Karpas-422 (cell line): ENCODE measurements around the gene ABHD17C. TPM values are rescaled to one million over a fixed set of nuclear protein-coding genes. Genes with fewer than 3 reads are reported as not detected.

ENCODE experiments used
- small RNA-seq: library from RNA; depleted of rRNA; stranded (forward); fragments of <200 nt; gene quantifications from one replicate; pipeline ENCODE3, GENCODE V24; 2014
- total RNA-seq: library from RNA; depleted of rRNA; stranded (reverse); fragments of >200 nt; shearing (Covaris generic); gene quantifications from 2 replicates; pipeline ENCODE4 v1.2.3, GENCODE V29; 2014; ENCODE audit warnings: low replicate concordance; rRNA removed

Gene ABHD17C
- total RNA-seq, 1 experiment from 2014 or later = 0.48 TPM

Small RNA genes lying within 50 kb of the gene (small RNA-seq; reads per million reads assigned to genes)
- gene RNU6-380P = not detected

Other genes with a start within 250 kb of the ABHD17C start
- not detected in 2 replicates for gene CEMIP, start 84.1 kb downstream of the ABHD17C start, total RNA-seq